Astrocyte (in vitro differentiated cells and primary cell): ENCODE results near the gene PLEK2. TPM values are rescaled to one million over a fixed set of nuclear protein-coding genes. Genes with fewer than 3 reads are reported as not detected.

ENCODE experiments used
- DNase-seq: peaks from one replicate; pipeline ENCODE4 v3.0.0-alpha.2; 2010; ENCODE audit warnings: low read depth
- FAIRE-seq: peaks from 2 replicates; lab custom pipeline; 2011; peaks lifted over from hg19 to GRCh38; lab: Jason Lieb, UNC
- H2AFZ ChIP-seq: 2 replicates; pipeline ENCODE4 v1.6.0; 2012; ENCODE audit warnings: low read depth, low read length, inconsistent platforms
- H3K27ac ChIP-seq: 2 replicates; pipeline ENCODE4 v1.5.1; 2011; ENCODE audit warnings: low read depth, low read length, inconsistent platforms
- H3K27me3 ChIP-seq: 2 replicates; pipeline ENCODE4 v1.6.0; 2011; ENCODE audit warnings: low read length, inconsistent platforms; ENCODE audit not compliant: insufficient read depth
- H3K36me3 ChIP-seq: 2 replicates; pipeline ENCODE4 v1.5.1; 2011; ENCODE audit warnings: low read length, inconsistent platforms; ENCODE audit not compliant: insufficient read depth
- H3K4me1 ChIP-seq: 2 replicates; pipeline ENCODE4 v1.5.1; 2011; ENCODE audit warnings: low read length, inconsistent platforms; ENCODE audit not compliant: insufficient read depth
- H3K4me2 ChIP-seq: 2 replicates; pipeline ENCODE4 v1.6.0; 2012; ENCODE audit warnings: low read length, inconsistent platforms
- H3K4me3 ChIP-seq: 2 replicates; pipeline ENCODE4 v1.5.1; 2011; ENCODE audit warnings: low read depth, mild to moderate bottlenecking, low read length, inconsistent platforms; ENCODE audit not compliant: insufficient read depth
- H3K79me2 ChIP-seq: 2 replicates; pipeline ENCODE4 v1.6.0; 2012; ENCODE audit warnings: mild to moderate bottlenecking, low read length, inconsistent platforms; ENCODE audit not compliant: insufficient read depth
- H3K9ac ChIP-seq: 2 replicates; pipeline ENCODE4 v1.6.0; 2012; ENCODE audit warnings: mild to moderate bottlenecking, low read length, inconsistent platforms
- H3K9me3 ChIP-seq: 2 replicates; pipeline ENCODE4 v1.5.1; 2012; ENCODE audit warnings: low read depth, mild to moderate bottlenecking, low read length, inconsistent platforms; ENCODE audit not compliant: insufficient read depth
- H4K20me1 ChIP-seq: 2 replicates; pipeline ENCODE4 v1.6.0; 2012; ENCODE audit warnings: low read length, inconsistent platforms; ENCODE audit not compliant: insufficient read depth
- H3K27ac Mint-ChIP-seq: one replicate; pipeline ENCODE4 v1.8.0; 2021; ENCODE audit warnings: mild to moderate bottlenecking, mixed read lengths; ENCODE audit not compliant: unreplicated experiment
- H3K27me3 Mint-ChIP-seq: one replicate; pipeline ENCODE4 v1.8.0; 2021; ENCODE audit warnings: low read depth, mixed read lengths; ENCODE audit not compliant: unreplicated experiment
- H3K36me3 Mint-ChIP-seq: one replicate; pipeline ENCODE4 v1.8.0; 2021; ENCODE audit warnings: low read depth, mixed read lengths; ENCODE audit not compliant: unreplicated experiment
- H3K4me1 Mint-ChIP-seq: one replicate; pipeline ENCODE4 v1.8.0; 2021; ENCODE audit warnings: low read depth, mixed read lengths; ENCODE audit not compliant: unreplicated experiment
- H3K4me3 Mint-ChIP-seq: one replicate; pipeline ENCODE4 v1.8.0; 2021; ENCODE audit warnings: mild to moderate bottlenecking, moderate library complexity, mixed read lengths; ENCODE audit not compliant: unreplicated experiment
- H3K9me3 Mint-ChIP-seq: one replicate; pipeline ENCODE4 v1.8.0; 2021; ENCODE audit warnings: mild to moderate bottlenecking, mixed read lengths; ENCODE audit not compliant: unreplicated experiment
- EZH2 ChIP-seq: IDR thresholded peaks from 2 replicates; pipeline ENCODE4 v1.6.1; 2012; ENCODE audit warnings: mild to moderate bottlenecking, low read length, inconsistent platforms; ENCODE audit not compliant: insufficient read depth
- total RNA-seq: library from RNA; stranded (reverse); gene quantifications from 2 replicates; pipeline ENCODE4 v1.2.1, GENCODE V29; 2021
- TF ChIP-seq, protein P1 (sequence below): IDR thresholded peaks from 2 replicates; pipeline ENCODE4 v1.5.1; 2011; ENCODE audit warnings: low read depth, mild to moderate bottlenecking, inconsistent platforms, low read length, moderate library complexity; ENCODE audit not compliant: insufficient read depth

Gene PLEK2
- total RNA-seq, 1 donor from 2014 or later, result 1.3 TPM

DNA sequence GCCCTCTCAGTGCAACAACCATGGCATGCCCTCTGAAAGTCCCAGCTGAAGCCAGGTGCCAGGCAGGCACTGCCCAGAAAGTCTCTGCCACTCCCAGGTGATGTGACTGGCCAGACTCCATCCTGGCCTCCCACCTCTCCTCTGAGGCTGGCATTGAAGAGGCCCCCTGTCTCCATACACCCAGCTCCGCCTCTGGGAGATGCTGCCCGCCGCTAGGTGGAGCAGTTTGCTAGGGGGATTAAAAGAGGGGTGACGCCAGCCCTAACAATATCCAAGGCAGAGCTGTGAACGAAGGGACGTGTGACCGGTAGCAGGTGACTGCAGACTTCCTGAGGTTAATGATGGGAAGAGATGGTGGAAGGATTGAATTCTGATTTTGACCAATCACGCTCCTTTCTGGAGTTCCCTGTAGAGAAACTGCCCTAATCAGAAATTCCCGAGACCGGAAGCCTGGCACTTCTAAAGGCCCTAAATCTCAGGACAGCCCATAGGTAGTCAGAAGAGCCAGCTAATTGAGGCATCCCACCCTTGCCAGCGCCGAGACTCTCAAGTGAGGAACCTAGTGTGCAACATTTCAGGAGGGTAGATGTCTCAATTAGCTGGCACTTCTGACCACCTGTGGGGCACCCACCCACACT lies 8.3 kb upstream of the PLEK2 start:
- H3K4me2 ChIP-seq, result no peak overlapping the region
- H3K36me3 Mint-ChIP-seq, result no peaks in the 10 kb centered on the region
- H3K4me1 ChIP-seq, result peaks cover 10% of the 10 kb centered on the region
- H3K4me3 ChIP-seq, result no peak overlapping the region
- H3K27me3 ChIP-seq, result no peaks in the 10 kb centered on the region
- no peak overlapping the region for H3K27ac ChIP-seq
- peaks cover 5% of the 10 kb centered on the region for H3K9me3 Mint-ChIP-seq
- H3K79me2 ChIP-seq, result no peaks in the 10 kb centered on the region
- TF ChIP-seq EZH2, result no peak
- TF ChIP-seq, protein P1, sequence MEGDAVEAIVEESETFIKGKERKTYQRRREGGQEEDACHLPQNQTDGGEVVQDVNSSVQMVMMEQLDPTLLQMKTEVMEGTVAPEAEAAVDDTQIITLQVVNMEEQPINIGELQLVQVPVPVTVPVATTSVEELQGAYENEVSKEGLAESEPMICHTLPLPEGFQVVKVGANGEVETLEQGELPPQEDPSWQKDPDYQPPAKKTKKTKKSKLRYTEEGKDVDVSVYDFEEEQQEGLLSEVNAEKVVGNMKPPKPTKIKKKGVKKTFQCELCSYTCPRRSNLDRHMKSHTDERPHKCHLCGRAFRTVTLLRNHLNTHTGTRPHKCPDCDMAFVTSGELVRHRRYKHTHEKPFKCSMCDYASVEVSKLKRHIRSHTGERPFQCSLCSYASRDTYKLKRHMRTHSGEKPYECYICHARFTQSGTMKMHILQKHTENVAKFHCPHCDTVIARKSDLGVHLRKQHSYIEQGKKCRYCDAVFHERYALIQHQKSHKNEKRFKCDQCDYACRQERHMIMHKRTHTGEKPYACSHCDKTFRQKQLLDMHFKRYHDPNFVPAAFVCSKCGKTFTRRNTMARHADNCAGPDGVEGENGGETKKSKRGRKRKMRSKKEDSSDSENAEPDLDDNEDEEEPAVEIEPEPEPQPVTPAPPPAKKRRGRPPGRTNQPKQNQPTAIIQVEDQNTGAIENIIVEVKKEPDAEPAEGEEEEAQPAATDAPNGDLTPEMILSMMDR, result peak; percentile 12
- no peak overlapping the region for H3K9ac ChIP-seq
- no peak overlapping the region for H3K4me3 Mint-ChIP-seq
- no peaks in the 10 kb centered on the region for H3K36me3 ChIP-seq
- H3K27ac Mint-ChIP-seq, result no peak overlapping the region
- H3K4me1 Mint-ChIP-seq, result no peaks in the 10 kb centered on the region
- H3K9me3 ChIP-seq, result no peaks in the 10 kb centered on the region
- FAIRE-seq (no peak), DNase-seq (no peak)
- peaks cover 8% of the 10 kb centered on the region for H3K27me3 Mint-ChIP-seq
- no peaks in the 10 kb centered on the region for H4K20me1 ChIP-seq
- no peak overlapping the region for H2AFZ ChIP-seq

DNA sequence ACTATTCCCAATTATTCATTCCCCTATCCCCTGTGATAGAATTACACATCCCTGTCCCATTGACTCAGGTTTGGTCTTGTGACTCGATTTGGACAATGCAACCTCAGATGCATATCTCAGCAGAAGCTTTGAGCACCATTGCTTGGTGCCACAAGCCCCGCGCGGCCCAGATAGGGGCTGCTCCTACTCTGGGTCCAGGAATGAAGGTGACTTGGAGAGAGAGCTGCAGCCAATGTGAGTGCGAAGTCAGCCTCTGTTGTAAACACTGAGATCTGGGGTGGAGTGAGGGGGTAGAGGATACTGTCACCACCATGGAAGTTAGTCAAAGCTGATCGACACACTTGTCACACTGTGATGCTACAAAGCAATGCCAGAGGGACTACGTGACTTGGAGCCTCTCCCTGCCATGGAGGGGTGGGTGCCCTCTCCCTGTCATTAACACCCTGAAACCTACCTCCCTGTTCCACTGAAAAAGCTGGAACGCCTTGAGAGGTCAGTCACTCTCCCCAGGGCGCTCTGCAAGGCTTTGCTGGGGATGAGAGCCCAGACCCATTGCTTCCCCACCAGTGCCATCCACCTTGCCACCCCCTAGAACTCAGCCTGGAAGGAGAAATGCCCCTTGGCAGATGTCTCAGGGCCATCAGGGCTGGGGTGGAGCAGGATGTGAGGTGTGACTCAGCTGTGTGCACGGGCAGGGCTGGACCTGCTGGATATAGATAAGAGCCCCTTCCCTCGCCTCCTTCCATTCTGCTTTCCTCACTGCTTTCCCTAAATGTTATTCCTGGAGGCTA lies 6.6 kb upstream of the PLEK2 start:
- FAIRE-seq (no peak), DNase-seq (no peak)
- Histone ChIP-seq H3K4me2 (peak overlapping the region; percentile 33), H3K36me3 (no peaks in the 10 kb centered on the region), H2AFZ (peak overlapping the region; percentile 22), H3K79me2 (no peaks in the 10 kb centered on the region), H4K20me1 (no peaks in the 10 kb centered on the region), H3K27me3 (no peaks in the 10 kb centered on the region), H3K9me3 (no peaks in the 10 kb centered on the region), H3K4me3 (no peak overlapping the region), H3K9ac (no peak overlapping the region), H3K4me1 (peaks cover 10% of the 10 kb centered on the region), H3K27ac (no peak overlapping the region)
- no peaks in the 10 kb centered on the region for H3K36me3 Mint-ChIP-seq
- TF ChIP-seq EZH2, result no peak
- TF ChIP-seq, protein P1, result no peak
- peaks cover 6% of the 10 kb centered on the region for H3K27me3 Mint-ChIP-seq
- peaks cover 7% of the 10 kb centered on the region for H3K4me1 Mint-ChIP-seq
- no peak overlapping the region for H3K27ac Mint-ChIP-seq
- H3K4me3 Mint-ChIP-seq, result no peak overlapping the region
- peaks cover 5% of the 10 kb centered on the region for H3K9me3 Mint-ChIP-seq

DNA sequence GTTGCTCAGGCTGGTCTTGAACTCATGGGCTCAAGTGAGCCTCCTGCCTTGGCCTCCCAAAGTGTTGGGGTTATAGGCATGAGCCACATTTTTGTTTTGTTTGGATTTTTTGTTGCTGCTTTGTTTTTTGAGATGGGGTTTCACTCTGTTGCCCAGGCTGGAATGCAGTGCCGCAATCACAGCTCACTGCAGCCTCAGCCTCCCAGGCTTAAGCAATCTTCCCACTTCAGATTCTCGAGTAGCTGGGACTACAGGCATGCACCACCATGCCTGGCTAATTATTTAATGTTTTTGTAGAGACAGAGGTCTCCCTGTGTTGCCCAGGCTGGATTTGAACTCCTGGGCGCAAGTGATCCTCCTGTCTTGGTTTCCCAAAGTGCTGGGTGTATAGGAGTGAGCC lies 5.7 kb upstream of the PLEK2 start:
- no peaks in the 10 kb centered on the region for H3K9me3 ChIP-seq
- no peaks in the 10 kb centered on the region for H4K20me1 ChIP-seq
- Mint-ChIP-seq H3K4me3 (no peak overlapping the region), H3K27me3 (peaks cover 6% of the 10 kb centered on the region), H3K27ac (no peak overlapping the region), H3K4me1 (peaks cover 7% of the 10 kb centered on the region), H3K9me3 (peaks cover 5% of the 10 kb centered on the region), H3K36me3 (no peaks in the 10 kb centered on the region)
- TF ChIP-seq, protein P1, result no peak
- no peak for TF ChIP-seq EZH2
- H3K36me3 ChIP-seq, result no peaks in the 10 kb centered on the region
- H3K4me1 ChIP-seq, result peaks cover 10% of the 10 kb centered on the region
- no peaks in the 10 kb centered on the region for H3K27me3 ChIP-seq
- H3K79me2 ChIP-seq, result no peaks in the 10 kb centered on the region
- H3K4me3 ChIP-seq, result no peak overlapping the region
- no peak overlapping the region for H3K9ac ChIP-seq
- DNase-seq (no peak), FAIRE-seq (no peak)
- H3K4me2 ChIP-seq, result no peak overlapping the region
- no peak overlapping the region for H2AFZ ChIP-seq
- no peak overlapping the region for H3K27ac ChIP-seq
